OCI-LY3 (cell line): ENCODE results near the gene ARHGAP23.
A peak's percentile ranks its signal among the peaks of the same experiment; 100 is the strongest.

Source experiments
- H2AFZ ChIP-seq: fragments of 200-600, 300-600 bp; shearing (Covaris generic); 2 replicates; pipeline ENCODE4 v1.6.0; 2014; ENCODE audit warnings: antibody characterized with exemption, low read depth, low read length
- H3K27ac ChIP-seq: fragments of 200-600, 300-600 bp; sonication (generic); 2 replicates; pipeline ENCODE4 v1.5.1; 2014; ENCODE audit warnings: mild to moderate bottlenecking, low read length, moderate library complexity, mixed read lengths
- H3K27me3 ChIP-seq: fragments of 200-600, 300-600 bp; sonication (generic); 2 replicates; pipeline ENCODE4 v1.6.1; 2014; ENCODE audit warnings: low read depth, low read length, mixed read lengths
- H3K36me3 ChIP-seq: fragments of 200-600, 300-600 bp; sonication (generic); replicated peaks from 2 replicates; pipeline ENCODE3; 2014; ENCODE audit warnings: low read depth, low read length, mixed read lengths
- H3K4me1 ChIP-seq: fragments of 300-600, 200-600 bp; sonication (generic); 2 replicates; pipeline ENCODE4 v1.6.1; 2014; ENCODE audit warnings: low read length, mixed read lengths
- H3K4me2 ChIP-seq: fragments of 200-600, 300-600 bp; sonication (generic); 2 replicates; pipeline ENCODE4 v1.6.1; 2014; ENCODE audit warnings: low read length, mixed read lengths
- H3K4me3 ChIP-seq: fragments of 300-600, 200-600 bp; sonication (generic); 2 replicates; pipeline ENCODE4 v1.5.1; 2014; ENCODE audit warnings: antibody characterized with exemption, mild to moderate bottlenecking, low read length, moderate library complexity
- H3K79me2 ChIP-seq: fragments of 300-600, 200-600 bp; shearing (Covaris generic); 2 replicates; pipeline ENCODE4 v1.6.1; 2014; ENCODE audit warnings: mild to moderate bottlenecking, low read length, mixed read lengths
- H3K9ac ChIP-seq: fragments of 300-600, 200-600 bp; shearing (Covaris generic); 2 replicates; pipeline ENCODE4 v1.6.0; 2014; ENCODE audit warnings: mild to moderate bottlenecking, low read length, moderate library complexity
- H3K9me3 ChIP-seq: fragments of 200-600, 300-600 bp; shearing (Covaris generic); 2 replicates; pipeline ENCODE4 v1.6.1; 2014; ENCODE audit warnings: low read length, mixed read lengths; ENCODE audit not compliant: insufficient read depth
- H4K20me1 ChIP-seq: fragments of 200-600, 300-600 bp; sonication (generic); 2 replicates; pipeline ENCODE4 v1.6.1; 2016; ENCODE audit warnings: low read length, mixed read lengths; ENCODE audit not compliant: insufficient read depth
- CTCF ChIP-seq: fragments of 200-600, 300-600 bp; sonication (generic); IDR thresholded peaks from 2 replicates; pipeline ENCODE4 v1.5.1; 2014; ENCODE audit warnings: antibody characterized with exemption, low read length, low read depth
- EZH2phosphoT487 ChIP-seq: fragments of 200-600 bp; shearing (Covaris generic); IDR thresholded peaks from 2 replicates; pipeline ENCODE4 v1.6.1; 2018; ENCODE audit warnings: antibody characterized with exemption, mixed run types, low read depth

Gene ARHGAP23

DNA sequence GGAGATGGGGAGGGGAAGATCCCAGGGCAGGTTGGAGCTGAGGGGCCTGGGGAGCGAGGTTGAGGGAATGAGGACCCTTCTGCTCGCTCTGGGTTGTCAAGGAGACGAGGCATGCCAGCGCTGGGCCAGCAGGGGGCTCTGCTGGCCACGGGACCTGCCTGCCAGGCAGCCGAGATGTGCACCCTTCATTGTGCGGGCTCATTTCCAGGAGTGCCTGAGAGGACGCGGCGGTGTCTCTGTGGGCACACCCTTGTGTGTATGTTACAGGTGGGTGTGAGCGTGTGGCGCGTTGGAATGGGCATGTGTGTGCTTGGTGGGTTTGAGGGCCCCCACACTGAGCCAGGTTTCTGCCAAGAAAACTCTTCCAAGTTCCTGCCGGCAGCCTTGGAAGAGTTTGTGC lies 15.9 kb downstream of the ARHGAP23 start:
- H3K4me3 ChIP-seq, result peak overlapping the region; percentile 18; the same call in 1 of the 2 replicates
- H3K79me2 ChIP-seq, result no peaks in the 10 kb centered on the region
- H3K36me3 ChIP-seq, result no peaks in the 10 kb centered on the region
- peak overlapping the region; percentile 33 for H3K4me2 ChIP-seq
- H3K4me1 ChIP-seq, result peaks cover 5% of the 10 kb centered on the region; the same call in 1 of the 2 replicates
- H3K27ac ChIP-seq, result no peak overlapping the region
- H3K27me3 ChIP-seq, result no peaks in the 10 kb centered on the region; the same call in 1 of the 2 replicates
- H3K9ac ChIP-seq, result no peak overlapping the region
- TF ChIP-seq CTCF (peak; percentile 82), EZH2phosphoT487 (no peak)
- H2AFZ ChIP-seq, result no peak overlapping the region
- no peaks in the 10 kb centered on the region for H3K9me3 ChIP-seq
- no peaks in the 10 kb centered on the region for H4K20me1 ChIP-seq

DNA sequence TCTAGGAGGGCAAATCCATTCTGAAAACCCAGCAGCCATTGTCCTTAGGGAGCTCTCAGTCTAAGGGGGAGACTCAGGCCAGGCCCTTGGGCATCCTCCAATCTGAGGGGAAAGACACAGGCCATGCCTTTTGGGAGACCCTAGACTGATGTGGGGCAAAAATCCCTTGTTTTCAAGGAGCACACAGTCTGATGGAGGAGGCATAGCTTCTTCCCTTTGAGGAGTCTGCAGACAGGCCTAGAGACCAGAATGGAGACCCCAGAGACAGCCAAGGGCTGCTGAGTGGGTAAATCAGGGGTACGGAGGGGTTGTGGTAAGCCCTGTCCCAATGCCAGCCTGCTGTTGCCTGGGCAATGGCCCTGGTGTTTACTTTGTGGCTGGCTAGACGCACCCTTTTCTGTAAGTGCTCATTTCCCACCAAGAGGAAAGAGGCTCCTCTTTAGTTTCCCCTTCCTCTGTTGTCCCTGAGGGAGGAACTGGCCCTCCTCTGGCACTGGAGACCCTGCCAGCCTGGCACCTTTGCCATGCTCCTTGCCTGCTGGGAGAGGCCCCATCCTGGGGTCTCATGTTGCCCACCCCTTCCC lies 19.3 kb downstream of the ARHGAP23 start:
- Histone ChIP-seq H3K9me3 (no peaks in the 10 kb centered on the region), H3K27me3 (no peaks in the 10 kb centered on the region; the same call in 1 of the 2 replicates), H4K20me1 (no peaks in the 10 kb centered on the region), H2AFZ (no peak overlapping the region), H3K79me2 (no peaks in the 10 kb centered on the region), H3K4me2 (no peak overlapping the region), H3K27ac (no peak overlapping the region), H3K4me1 (peaks cover 10% of the 10 kb centered on the region; the same call in 1 of the 2 replicates), H3K9ac (no peak overlapping the region), H3K4me3 (no peak overlapping the region), H3K36me3 (no peaks in the 10 kb centered on the region)
- TF ChIP-seq CTCF, result no peak
- no peak for TF ChIP-seq EZH2phosphoT487

DNA sequence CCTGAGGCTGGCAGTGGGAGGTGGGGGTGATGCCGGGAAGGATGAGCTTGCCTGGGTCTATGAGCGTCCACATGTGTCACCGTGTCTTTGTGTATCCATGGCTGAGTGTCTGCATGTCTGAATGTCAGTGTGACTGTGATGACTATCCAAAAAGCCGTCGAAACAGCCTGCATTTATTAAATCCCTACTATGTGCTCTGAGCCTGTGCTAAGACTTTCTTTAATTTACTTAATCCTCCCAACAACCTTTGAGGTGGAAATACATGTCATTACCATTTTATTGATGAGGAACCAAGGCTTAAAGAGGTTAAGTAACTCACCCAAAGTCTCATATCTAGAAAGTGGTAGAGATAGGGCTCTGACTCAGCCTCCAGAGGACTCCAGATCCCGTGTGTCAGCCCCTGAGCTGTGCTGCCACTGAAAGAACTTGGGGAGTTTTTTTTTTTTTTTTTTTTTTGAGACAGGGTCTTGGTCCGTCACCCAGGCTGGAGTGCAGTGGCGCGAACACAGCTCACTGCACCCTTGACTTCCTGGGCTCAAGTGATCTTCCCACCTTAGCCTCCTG lies 20.0 kb downstream of the ARHGAP23 start:
- no peak overlapping the region for H3K4me2 ChIP-seq
- H3K9ac ChIP-seq, result no peak overlapping the region
- H3K79me2 ChIP-seq, result no peaks in the 10 kb centered on the region
- H2AFZ ChIP-seq, result no peak overlapping the region
- TF ChIP-seq EZH2phosphoT487, result no peak
- TF ChIP-seq CTCF, result no peak
- H3K9me3 ChIP-seq, result no peaks in the 10 kb centered on the region
- no peaks in the 10 kb centered on the region; the same call in 1 of the 2 replicates for H3K27me3 ChIP-seq
- no peaks in the 10 kb centered on the region for H4K20me1 ChIP-seq
- no peak overlapping the region for H3K4me3 ChIP-seq
- peaks cover 10% of the 10 kb centered on the region; the same call in 1 of the 2 replicates for H3K4me1 ChIP-seq
- H3K36me3 ChIP-seq, result no peaks in the 10 kb centered on the region
- no peak overlapping the region for H3K27ac ChIP-seq

- Histone ChIP-seq H3K27ac (no peak overlapping the region), H3K9ac (no peak overlapping the region), H3K36me3 (no peaks in the 10 kb centered on the region), H3K4me3 (no peak overlapping the region), H3K9me3 (no peaks in the 10 kb centered on the region), H3K27me3 (no peaks in the 10 kb centered on the region), H2AFZ (no peak overlapping the region), H3K79me2 (no peaks in the 10 kb centered on the region), H3K4me1 (peaks cover 5% of the 10 kb centered on the region; the same call in 1 of the 2 replicates), H3K4me2 (no peak overlapping the region), H4K20me1 (no peaks in the 10 kb centered on the region)
- TF ChIP-seq EZH2phosphoT487 (no peak), CTCF (no peak)
Measured at GRCh38 chr17:38449364-38449763, 21.1 kb downstream of the ARHGAP23 start.
